T47D (cell line): ENCODE results near the gene LCE5A.
"Not testable (repeated sequence)": the region's sequence is repeated elsewhere in the genome, so short reads cannot be mapped to it uniquely, and the experiment has no call there.

Source experiments
- DNase-seq, 2 experiments: peaks; one replicate each; pipeline versions ENCODE4 v3.0.0 to v3.0.0-alpha.2; 2011 to 2012; ENCODE audit warnings: low read depth in 1 of 2, low spot score in 1 of 2
- JUND ChIP-seq: IDR thresholded peaks from 2 replicates; pipeline ENCODE4 v1.6.1; 2012; ENCODE audit warnings: low read depth
- in situ Hi-C: cut with HindIII; loops from 2 replicates; pipeline ENCODE4 v1.10.0; 2016; ENCODE audit warnings: low sequenced_read_pairs, low pct_unique_long_range_greater_than_20kb

Gene LCE5A, protein sequence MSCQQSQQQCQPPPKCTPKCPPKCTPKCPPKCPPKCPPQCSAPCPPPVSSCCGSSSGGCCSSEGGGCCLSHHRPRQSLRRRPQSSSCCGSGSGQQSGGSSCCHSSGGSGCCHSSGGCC

DNA sequence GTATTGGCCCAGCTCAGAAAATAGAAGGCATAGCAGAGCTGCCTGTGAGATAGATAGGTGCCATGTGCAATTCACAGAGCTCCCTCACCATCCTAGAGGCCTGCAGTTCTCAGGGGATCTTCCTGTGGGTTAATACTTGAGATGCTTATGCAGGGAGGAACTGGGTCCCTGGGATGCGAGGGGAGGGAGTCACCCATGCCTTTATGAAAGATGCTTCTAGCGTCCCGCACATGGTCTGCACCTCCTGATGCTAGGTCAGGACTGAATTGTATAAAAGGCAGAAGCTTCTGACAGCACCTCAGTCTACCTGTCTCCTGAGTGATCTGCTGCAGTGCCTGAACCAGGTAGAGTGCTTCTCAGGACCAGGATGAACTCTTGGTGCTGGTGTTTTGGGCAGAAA lies at the start of gene LCE5A:
TSS of gene LCE5A (plus strand) at position 301 of the 400 bp plus-strand sequence. CDS start 732 bp downstream, outside the sequence.
- in situ Hi-C loops, result no loop called here
- no peak for DNase-seq
- no peak for TF ChIP-seq JUND

DNA sequence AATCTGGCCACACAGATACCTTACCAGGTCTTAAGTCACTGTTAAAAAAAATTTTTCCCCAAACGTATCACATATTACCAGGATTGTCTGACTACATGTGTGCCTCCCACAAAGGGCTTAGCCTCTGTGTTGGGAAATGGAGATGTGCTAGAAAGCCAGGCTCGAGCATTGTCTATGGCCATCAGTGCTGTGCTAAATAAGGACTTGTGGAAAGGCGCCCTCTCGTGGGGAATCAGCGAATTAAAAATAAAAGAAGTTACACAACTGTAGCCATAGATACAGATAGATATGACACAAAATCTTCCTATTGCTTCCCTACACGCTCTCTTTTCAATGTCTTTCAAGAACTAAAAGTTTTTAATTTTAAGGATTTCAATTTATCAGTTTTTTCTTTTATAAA lies 49.1 kb upstream of the LCE5A start:
- DNase-seq, result peak in 1 of 2 experiments; percentile 91
- in situ Hi-C loops, result no loop called here

DNA sequence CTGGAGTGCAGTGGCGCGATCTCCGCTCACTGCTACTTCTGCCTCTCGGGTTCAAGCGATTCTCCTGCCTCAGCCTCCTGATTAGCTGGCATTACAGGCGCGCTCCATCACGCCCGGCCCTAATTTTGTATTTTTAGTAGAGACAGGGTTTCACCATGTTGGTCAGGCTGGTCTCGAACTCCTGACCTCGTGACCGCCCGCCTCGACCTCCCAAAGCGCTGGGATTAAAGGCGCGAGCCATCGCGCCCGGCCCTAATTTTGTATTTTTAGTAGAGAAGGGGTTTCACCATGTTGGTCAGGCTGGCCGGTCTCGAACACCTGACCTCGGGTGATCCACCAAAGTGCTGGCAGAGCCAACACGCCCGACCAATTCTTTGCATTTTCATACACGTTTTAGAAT lies 48.0 kb upstream of the LCE5A start:
- no peak for TF ChIP-seq JUND
- no peak for DNase-seq
- in situ Hi-C loops, result no loop called here

More for the DNA sequence above, 49.1 kb upstream of the LCE5A start:
- TF ChIP-seq JUND, result no peak

DNA sequence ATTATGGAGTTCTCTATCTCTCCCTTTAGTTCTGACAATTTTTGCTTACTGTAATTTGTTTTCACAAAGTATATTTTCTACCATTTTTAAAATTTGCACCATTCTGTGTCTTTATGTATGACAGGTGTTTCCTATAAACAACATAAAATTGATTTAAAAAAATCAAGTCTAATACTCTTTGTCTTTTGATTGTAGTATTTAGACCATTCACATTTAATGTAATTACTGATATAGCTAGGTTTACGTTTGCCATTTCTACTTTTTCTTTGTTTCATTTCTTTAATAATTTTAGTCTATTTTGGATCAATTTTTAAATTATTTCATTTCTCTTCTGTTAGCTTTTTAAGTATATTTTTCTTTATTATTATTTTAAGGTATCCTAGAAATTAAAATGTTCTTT lies 44.4 kb upstream of the LCE5A start:
- no peak for DNase-seq
- no peak for TF ChIP-seq JUND
- in situ Hi-C loops, result no loop called here

DNA sequence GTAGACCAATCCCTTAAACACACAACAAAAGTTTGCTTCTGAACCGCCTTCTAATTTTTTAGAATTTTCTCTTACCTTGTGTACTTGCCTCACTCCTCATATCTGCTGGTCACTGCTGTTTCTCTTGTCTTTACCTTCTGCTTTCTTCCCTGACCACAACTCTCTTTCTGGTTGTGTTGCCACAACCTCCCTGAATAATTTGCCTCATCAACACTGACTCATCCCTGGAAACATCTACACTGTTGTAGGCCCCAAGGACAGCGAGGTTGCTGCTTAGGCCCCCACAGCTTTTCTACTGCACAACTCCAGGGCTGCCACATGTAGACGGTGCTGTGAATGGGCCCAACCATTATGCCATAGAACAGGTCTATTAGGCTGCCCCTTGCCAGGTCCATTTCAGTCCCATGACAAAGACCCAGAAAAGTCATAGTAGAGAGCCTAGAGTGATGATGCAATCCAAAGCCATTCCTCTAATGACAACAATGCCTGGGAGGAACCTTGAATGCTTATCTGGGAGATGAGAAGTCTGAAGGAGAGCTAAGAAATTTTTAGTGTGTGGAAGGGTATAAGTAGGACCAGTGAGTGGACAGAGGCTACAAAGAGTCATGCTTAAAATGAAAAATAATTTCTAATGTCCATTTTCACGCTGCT lies 36.6 kb upstream of the LCE5A start:
- in situ Hi-C loops, result no loop called here
- DNase-seq, result no peak
- no peak for TF ChIP-seq JUND

DNA sequence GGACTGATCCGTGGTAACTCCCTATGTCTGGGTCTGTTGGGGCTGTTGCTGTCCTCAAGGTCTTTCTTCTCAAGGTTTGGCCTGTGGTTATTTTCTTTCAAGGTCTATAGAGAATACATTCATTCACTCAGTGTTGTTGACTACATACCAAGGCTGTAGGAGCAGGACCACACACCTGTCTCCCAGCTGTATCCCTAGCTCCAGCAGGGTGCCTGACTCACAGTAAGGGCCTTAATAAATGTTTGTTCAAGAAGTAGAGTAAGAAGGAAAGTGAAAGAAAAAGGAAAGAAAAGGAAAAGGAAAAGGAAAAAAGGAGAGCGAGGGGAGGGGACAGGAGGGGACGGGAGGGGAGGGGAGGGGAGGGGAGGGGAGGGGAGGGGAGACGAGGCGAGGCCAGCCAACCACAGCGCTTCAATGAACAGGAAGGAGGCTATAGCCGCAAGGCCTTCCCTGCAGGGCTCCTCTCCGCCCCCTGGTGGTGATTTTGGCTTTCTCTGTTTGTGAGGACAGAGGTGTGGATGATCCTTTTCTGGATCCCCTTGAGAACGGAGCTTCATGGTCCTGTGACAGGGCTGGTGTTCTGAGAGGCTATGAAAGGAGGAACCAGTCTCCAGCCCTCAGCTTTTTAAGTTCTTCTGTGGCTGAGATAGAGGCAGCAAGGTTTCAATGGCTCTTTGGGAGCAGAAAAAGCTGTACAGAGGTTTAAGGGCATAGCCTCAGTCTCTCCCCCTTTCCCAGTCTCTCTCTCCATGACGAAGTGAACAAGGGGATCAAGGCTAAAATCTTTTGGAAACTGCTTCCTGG lies 30.6 kb upstream of the LCE5A start:
- DNase-seq, result peak in 1 of 2 experiments; percentile 79
- in situ Hi-C loops, result no loop called here
- no peak for TF ChIP-seq JUND

DNA sequence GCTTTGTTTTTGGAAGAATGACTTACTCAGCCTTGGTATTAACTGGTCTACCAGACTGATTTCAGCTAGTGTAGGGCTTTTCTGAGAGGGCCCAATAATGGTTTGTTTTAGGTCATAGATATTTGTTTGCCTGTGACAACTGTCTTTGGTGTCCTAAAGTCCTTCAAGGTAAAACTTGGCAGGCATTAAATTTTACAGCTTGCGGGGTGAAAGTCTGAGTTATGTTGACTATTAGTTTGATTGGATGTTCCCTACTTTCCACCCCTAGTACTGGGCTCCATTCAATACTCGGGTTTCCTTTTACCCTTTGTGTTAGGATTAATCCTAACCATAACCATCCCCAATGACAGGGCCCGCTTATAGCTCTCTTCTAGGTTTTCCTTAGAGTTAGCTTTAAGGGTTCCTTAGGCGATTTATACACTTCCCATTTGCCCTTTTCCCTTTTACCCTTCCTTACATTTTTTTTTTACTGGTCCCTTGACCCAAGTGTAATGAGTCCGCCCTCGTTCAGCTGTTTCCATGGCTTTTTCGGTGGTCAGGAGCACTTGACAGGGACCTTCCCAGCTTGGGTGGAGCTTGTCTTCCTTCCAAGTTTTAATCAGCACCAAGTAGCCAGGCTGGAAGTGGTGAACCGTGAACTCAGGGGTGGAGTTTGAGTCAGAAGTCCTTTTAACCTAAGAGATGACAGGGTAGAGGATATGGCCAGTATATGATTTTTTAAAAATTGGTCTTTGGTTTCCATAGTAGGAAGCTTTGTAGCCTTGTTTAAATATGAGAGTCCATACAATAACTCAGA lies 28.5 kb upstream of the LCE5A start:
- in situ Hi-C loops, result no loop called here
- no peak for DNase-seq
- TF ChIP-seq JUND, result no peak

DNA sequence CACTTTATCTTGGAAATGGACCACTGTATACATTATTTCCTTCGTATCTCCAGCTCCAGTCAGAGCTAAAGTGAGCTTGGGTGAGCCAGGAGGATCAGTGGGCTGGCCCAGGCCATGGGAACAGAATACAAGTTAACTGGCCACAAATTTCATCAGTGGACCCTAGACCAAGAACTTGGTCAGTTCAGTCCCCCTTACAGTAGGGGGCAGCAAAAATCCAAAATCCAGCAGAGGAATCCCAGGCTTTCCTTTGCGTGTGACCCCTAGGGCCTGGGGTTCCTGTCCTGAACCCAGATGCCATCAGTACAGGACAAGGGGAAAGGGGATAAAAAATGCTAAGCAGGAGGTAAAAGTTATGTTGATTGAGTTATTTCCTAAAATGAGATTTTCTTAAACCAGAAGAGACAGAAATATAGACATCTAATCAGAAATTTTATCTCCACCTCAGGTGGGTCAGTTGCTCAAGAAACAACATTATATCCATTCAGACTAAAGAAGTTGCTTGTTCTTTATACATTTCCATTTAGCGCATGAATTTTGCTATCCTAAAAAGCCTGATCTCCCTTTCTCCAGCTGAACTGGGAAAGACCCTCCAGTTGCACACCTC lies 24.1 kb upstream of the LCE5A start:
- in situ Hi-C loops, result no loop called here
- TF ChIP-seq JUND, result no peak
- peak in 1 of 2 experiments; percentile 42 for DNase-seq

DNA sequence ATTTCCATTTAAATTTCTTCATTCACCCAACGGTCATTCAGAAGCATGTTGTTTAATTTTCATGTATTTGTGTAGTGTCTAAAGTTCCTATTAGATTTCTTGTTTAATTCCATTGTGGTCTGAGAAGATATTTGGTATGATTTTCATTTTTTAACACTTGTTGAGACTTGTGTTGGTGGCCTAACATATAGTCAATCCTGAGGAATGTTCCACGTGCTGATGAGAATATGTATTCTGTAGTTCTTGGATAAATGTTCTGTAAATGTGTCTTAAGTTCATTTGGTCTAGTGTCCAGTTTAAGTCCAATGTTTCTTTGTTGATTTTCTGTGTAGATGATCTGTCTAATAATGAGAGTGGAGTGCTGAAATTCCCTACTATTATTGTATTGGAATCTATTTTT lies 22.7 kb upstream of the LCE5A start:
- TF ChIP-seq JUND, result no peak
- in situ Hi-C loops, result no loop called here

DNA sequence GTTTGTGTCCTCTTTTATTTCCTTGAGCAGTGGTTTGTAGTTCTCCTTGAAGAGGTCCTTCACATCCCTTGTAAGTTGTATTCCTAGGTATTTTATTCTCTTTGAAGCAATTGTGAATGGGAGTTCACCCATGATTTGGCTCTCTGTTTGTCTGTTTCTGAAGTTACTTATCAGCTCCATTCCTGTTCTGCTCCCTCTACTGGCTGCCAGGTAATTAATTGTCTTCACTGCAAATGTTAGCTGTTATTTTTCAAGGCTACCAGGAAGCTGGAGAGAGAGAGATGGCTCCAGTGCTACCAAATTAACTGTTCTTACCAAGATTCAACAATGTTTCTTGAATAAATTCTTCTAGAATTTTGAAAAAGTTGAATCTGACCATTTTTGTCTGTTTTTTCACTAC lies 19.1 kb upstream of the LCE5A start:
- in situ Hi-C loops, result not testable (repeated sequence)
- peak in 1 of 2 experiments; percentile 67 for DNase-seq

More for the DNA sequence above, 22.7 kb upstream of the LCE5A start:
- no peak for DNase-seq

DNA sequence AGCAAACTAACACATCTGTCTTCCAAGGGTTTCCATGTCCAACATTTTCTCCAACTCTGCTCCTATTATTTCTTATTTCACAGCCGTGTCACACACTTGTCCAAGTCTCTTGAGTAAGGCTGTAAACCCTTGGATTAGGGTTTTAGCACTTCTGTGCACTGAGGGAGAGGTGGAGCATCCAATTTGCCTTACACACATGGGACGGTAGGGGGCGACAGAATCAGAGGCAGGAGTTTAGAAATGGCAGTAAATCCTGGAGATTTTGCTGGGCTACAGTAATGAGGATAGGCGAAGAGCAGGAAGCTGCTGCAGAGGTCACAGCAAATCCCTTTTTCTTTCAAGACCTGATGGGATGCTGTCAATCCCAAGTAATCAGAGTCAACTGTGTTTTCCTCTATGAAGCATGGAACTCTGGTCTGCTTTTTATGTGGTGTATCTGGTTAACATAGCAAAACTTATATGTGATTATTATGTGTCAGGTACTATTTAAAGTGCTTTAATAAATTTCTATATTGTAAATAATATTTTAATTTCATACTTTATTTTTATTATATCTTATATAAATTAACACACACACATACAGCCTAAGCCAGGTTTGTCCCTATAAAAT lies 15.4 kb upstream of the LCE5A start:
- no peak for TF ChIP-seq JUND

DNA sequence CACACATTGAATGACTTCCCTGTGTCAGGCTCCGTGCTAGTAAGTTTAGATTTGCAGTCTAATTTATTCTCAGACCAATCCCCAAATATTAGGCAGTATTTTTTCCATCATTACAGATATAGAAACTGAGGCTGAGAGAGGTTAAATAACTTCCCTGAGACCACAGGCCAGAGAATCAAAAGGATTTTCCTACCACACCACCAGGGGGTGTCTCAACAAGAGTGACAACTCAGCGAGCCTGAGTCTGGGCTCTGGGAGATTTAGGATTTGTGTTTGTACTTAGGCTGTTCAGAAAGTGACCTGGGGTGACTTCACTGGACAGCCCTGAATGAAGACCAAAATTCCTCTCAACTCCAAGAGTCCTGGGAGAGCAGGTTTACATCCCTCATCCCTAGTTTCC lies 13.3 kb upstream of the LCE5A start:
- in situ Hi-C loops, result no loop called here
- peak; percentile 56 to 81 for DNase-seq
- no peak for TF ChIP-seq JUND

More for the DNA sequence above, 15.4 kb upstream of the LCE5A start:
- in situ Hi-C loops, result no loop called here
- no peak for DNase-seq
